ENCODE data around the gene THOC6.
A peak's percentile ranks its signal among the peaks of the same experiment; 100 is the strongest.

DNA sequence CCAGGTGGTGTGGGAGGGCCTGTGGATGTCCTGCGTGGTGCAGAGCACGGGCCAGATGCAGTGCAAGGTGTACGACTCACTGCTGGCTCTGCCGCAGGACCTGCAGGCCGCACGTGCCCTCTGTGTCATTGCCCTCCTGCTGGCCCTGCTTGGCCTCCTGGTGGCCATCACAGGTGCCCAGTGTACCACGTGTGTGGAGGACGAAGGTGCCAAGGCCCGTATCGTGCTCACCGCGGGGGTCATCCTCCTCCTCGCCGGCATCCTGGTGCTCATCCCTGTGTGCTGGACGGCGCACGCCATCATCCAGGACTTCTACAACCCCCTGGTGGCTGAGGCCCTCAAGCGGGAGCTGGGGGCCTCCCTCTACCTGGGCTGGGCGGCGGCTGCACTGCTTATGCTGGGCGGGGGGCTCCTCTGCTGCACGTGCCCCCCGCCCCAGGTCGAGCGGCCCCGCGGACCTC, 10.3 kb upstream of the THOC6 start:
- TF ChIP-seq, protein P1, sequence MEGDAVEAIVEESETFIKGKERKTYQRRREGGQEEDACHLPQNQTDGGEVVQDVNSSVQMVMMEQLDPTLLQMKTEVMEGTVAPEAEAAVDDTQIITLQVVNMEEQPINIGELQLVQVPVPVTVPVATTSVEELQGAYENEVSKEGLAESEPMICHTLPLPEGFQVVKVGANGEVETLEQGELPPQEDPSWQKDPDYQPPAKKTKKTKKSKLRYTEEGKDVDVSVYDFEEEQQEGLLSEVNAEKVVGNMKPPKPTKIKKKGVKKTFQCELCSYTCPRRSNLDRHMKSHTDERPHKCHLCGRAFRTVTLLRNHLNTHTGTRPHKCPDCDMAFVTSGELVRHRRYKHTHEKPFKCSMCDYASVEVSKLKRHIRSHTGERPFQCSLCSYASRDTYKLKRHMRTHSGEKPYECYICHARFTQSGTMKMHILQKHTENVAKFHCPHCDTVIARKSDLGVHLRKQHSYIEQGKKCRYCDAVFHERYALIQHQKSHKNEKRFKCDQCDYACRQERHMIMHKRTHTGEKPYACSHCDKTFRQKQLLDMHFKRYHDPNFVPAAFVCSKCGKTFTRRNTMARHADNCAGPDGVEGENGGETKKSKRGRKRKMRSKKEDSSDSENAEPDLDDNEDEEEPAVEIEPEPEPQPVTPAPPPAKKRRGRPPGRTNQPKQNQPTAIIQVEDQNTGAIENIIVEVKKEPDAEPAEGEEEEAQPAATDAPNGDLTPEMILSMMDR (conservative IDR thresholded peaks at IDR 0.05; ENCODE audit: low read depth in 2 of 2): peak; percentile 35 to 46
- TF ChIP-seq EZH2phosphoT487 (IDR thresholded peaks at IDR 0.05; ENCODE audit: unreplicated experiment) (no peak), POLR2AphosphoS5 (IDR thresholded peaks at IDR 0.05; ENCODE audit: low read depth) (no peak), EZH2 (IDR thresholded peaks at IDR 0.05; ENCODE audit: low read depth, unreplicated experiment) (no peak), CREB1 (CRISPR knock-in tag; IDR thresholded peaks at IDR 0.05; ENCODE audit: low read depth) (no peak), JUNB (IDR thresholded peaks at IDR 0.05; ENCODE audit: unreplicated experiment) (no peak), ZNF114 (CRISPR knock-in tag; IDR thresholded peaks at IDR 0.05) (no peak), STAT1 (IDR thresholded peaks at IDR 0.05; ENCODE audit: unreplicated experiment) (no peak), NANOG (IDR thresholded peaks at IDR 0.05; ENCODE audit: borderline replicate concordance) (no peak)
- TF ChIP-seq, protein P2, sequence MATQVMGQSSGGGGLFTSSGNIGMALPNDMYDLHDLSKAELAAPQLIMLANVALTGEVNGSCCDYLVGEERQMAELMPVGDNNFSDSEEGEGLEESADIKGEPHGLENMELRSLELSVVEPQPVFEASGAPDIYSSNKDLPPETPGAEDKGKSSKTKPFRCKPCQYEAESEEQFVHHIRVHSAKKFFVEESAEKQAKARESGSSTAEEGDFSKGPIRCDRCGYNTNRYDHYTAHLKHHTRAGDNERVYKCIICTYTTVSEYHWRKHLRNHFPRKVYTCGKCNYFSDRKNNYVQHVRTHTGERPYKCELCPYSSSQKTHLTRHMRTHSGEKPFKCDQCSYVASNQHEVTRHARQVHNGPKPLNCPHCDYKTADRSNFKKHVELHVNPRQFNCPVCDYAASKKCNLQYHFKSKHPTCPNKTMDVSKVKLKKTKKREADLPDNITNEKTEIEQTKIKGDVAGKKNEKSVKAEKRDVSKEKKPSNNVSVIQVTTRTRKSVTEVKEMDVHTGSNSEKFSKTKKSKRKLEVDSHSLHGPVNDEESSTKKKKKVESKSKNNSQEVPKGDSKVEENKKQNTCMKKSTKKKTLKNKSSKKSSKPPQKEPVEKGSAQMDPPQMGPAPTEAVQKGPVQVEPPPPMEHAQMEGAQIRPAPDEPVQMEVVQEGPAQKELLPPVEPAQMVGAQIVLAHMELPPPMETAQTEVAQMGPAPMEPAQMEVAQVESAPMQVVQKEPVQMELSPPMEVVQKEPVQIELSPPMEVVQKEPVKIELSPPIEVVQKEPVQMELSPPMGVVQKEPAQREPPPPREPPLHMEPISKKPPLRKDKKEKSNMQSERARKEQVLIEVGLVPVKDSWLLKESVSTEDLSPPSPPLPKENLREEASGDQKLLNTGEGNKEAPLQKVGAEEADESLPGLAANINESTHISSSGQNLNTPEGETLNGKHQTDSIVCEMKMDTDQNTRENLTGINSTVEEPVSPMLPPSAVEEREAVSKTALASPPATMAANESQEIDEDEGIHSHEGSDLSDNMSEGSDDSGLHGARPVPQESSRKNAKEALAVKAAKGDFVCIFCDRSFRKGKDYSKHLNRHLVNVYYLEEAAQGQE (IDR thresholded peaks at IDR 0.05; ENCODE audit: unreplicated experiment): no peak
- TF ChIP-seq, protein P3, sequence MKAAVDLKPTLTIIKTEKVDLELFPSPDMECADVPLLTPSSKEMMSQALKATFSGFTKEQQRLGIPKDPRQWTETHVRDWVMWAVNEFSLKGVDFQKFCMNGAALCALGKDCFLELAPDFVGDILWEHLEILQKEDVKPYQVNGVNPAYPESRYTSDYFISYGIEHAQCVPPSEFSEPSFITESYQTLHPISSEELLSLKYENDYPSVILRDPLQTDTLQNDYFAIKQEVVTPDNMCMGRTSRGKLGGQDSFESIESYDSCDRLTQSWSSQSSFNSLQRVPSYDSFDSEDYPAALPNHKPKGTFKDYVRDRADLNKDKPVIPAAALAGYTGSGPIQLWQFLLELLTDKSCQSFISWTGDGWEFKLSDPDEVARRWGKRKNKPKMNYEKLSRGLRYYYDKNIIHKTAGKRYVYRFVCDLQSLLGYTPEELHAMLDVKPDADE (IDR thresholded peaks at IDR 0.05): no peak
- TF ChIP-seq, protein P4, sequence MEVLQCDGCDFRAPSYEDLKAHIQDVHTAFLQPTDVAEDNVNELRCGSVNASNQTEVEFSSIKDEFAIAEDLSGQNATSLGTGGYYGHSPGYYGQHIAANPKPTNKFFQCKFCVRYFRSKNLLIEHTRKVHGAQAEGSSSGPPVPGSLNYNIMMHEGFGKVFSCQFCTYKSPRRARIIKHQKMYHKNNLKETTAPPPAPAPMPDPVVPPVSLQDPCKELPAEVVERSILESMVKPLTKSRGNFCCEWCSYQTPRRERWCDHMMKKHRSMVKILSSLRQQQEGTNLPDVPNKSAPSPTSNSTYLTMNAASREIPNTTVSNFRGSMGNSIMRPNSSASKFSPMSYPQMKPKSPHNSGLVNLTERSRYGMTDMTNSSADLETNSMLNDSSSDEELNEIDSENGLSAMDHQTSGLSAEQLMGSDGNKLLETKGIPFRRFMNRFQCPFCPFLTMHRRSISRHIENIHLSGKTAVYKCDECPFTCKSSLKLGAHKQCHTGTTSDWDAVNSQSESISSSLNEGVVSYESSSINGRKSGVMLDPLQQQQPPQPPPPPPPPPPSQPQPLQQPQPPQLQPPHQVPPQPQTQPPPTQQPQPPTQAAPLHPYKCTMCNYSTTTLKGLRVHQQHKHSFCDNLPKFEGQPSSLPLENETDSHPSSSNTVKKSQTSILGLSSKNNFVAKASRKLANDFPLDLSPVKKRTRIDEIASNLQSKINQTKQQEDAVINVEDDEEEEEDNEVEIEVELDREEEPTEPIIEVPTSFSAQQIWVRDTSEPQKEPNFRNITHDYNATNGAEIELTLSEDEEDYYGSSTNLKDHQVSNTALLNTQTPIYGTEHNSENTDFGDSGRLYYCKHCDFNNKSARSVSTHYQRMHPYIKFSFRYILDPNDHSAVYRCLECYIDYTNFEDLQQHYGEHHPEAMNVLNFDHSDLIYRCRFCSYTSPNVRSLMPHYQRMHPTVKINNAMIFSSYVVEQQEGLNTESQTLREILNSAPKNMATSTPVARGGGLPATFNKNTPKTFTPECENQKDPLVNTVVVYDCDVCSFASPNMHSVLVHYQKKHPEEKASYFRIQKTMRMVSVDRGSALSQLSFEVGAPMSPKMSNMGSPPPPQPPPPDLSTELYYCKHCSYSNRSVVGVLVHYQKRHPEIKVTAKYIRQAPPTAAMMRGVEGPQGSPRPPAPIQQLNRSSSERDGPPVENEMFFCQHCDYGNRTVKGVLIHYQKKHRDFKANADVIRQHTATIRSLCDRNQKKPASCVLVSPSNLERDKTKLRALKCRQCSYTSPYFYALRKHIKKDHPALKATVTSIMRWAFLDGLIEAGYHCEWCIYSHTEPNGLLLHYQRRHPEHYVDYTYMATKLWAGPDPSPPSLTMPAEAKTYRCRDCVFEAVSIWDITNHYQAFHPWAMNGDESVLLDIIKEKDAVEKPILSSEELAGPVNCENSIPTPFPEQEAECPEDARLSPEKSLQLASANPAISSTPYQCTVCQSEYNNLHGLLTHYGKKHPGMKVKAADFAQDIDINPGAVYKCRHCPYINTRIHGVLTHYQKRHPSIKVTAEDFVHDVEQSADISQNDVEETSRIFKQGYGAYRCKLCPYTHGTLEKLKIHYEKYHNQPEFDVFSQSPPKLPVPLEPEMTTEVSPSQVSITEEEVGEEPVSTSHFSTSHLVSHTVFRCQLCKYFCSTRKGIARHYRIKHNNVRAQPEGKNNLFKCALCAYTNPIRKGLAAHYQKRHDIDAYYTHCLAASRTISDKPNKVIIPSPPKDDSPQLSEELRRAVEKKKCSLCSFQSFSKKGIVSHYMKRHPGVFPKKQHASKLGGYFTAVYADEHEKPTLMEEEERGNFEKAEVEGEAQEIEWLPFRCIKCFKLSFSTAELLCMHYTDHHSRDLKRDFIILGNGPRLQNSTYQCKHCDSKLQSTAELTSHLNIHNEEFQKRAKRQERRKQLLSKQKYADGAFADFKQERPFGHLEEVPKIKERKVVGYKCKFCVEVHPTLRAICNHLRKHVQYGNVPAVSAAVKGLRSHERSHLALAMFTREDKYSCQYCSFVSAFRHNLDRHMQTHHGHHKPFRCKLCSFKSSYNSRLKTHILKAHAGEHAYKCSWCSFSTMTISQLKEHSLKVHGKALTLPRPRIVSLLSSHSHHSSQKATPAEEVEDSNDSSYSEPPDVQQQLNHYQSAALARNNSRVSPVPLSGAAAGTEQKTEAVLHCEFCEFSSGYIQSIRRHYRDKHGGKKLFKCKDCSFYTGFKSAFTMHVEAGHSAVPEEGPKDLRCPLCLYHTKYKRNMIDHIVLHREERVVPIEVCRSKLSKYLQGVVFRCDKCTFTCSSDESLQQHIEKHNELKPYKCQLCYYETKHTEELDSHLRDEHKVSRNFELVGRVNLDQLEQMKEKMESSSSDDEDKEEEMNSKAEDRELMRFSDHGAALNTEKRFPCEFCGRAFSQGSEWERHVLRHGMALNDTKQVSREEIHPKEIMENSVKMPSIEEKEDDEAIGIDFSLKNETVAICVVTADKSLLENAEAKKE (CRISPR knock-in tag; IDR thresholded peaks at IDR 0.05): no peak

Data from GM23338 (cell line).